Gastroesophageal sphincter (tissue), 3 donors: ENCODE measurements around the gene NELL1.

Experiments used
- EP300 ChIP-seq: sonication (generic); formaldehyde crosslinking; IDR thresholded peaks from one replicate; pipeline ENCODE4 v1.6.1; 2017; ENCODE audit warnings: antibody characterized with exemption, mild to moderate bottlenecking
- POLR2A ChIP-seq, 2 donors: fragments of 450-650 bp; IDR thresholded peaks; one replicate each; pipeline ENCODE4 v1.6.1; 2017; ENCODE audit warnings: antibody characterized with exemption in 2 of 2, mild to moderate bottlenecking in 2 of 2, moderate library complexity in 1 of 2
- TF ChIP-seq, protein P1 (sequence below), 4 experiments: fragments of 200-600 bp in 2 of 4; fragments of 450-650 bp in 2 of 4; sonication (generic) in 1 of 4; IDR thresholded peaks; one replicate each; pipeline ENCODE4 v1.5.1; 2017 to 2019; ENCODE audit warnings: antibody characterized with exemption in 4 of 4, mild to moderate bottlenecking in 2 of 4, moderate library complexity in 2 of 4

GRCh38 chr11:21476588-21476987 is 807.2 kb downstream of the NELL1 start:
- TF ChIP-seq, protein P1, sequence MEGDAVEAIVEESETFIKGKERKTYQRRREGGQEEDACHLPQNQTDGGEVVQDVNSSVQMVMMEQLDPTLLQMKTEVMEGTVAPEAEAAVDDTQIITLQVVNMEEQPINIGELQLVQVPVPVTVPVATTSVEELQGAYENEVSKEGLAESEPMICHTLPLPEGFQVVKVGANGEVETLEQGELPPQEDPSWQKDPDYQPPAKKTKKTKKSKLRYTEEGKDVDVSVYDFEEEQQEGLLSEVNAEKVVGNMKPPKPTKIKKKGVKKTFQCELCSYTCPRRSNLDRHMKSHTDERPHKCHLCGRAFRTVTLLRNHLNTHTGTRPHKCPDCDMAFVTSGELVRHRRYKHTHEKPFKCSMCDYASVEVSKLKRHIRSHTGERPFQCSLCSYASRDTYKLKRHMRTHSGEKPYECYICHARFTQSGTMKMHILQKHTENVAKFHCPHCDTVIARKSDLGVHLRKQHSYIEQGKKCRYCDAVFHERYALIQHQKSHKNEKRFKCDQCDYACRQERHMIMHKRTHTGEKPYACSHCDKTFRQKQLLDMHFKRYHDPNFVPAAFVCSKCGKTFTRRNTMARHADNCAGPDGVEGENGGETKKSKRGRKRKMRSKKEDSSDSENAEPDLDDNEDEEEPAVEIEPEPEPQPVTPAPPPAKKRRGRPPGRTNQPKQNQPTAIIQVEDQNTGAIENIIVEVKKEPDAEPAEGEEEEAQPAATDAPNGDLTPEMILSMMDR (IDR thresholded peaks at IDR 0.05): no peak
- TF ChIP-seq POLR2A (IDR thresholded peaks at IDR 0.05) (no peak), EP300 (no peak)
